Hematopoietic multipotent progenitor cell treated with erythropoietin and hydrocortisone succinate and interleukin-3 and kit ligand, for 8 days (in vitro differentiated cells): ENCODE measurements around the gene CTNNB1.
"Not testable (repeated sequence)": the region's sequence is repeated elsewhere in the genome, so short reads cannot be mapped to it uniquely, and the experiment has no call there.

Experiments used
- DNase-seq: peaks from one replicate; pipeline ENCODE4 v3.0.0-alpha.2; 2015

Gene CTNNB1

GRCh38 chr3:41259449-41260062, 60.3 kb downstream of the CTNNB1 start:
- DNase-seq: no peak

DNA sequence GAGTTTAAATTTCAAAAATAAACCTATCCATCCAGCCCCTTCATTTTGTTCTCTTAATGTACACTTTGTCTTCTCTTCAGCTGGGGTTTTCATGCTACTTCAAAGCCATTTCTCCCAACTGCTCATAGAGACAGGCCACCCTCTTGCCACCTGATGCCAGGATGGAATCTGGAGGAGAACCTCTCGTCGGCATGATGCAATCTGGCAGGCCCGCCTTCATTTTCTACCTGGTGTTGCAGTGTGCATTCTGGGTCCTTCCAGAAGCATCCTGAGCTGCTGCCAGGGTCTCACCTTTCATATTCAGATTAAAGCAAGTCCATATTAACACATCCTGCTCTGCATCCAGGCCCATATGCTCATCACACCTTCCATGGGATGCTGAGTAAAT, 60.8 kb downstream of the CTNNB1 start:
- DNase-seq: no peak

DNA sequence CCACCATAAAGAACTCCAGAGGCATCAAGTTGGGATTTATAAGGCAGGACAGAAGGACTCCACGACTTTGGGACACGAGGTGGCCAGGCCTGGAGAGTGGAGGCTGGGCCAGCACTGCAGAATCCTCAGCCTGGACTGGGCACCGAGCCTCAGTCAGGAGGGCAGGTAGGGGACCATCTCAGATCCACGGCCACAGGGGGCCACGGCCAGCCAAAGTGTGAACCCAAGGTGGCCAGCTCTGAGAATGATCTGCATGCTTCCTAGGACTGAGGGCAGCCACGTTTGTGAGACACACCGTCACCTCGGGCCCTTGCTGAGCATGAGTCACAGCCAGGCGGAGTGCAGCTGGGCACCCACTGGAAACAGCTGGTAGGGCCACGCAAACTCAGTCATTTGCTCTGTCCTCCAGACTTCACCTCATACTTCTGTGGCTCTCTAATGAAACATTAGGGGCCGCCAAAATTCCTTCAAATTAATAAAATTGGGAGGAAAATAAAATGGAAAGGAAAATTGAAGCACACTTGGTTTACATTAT, 65.8 kb downstream of the CTNNB1 start:
- no peak for DNase-seq

DNA sequence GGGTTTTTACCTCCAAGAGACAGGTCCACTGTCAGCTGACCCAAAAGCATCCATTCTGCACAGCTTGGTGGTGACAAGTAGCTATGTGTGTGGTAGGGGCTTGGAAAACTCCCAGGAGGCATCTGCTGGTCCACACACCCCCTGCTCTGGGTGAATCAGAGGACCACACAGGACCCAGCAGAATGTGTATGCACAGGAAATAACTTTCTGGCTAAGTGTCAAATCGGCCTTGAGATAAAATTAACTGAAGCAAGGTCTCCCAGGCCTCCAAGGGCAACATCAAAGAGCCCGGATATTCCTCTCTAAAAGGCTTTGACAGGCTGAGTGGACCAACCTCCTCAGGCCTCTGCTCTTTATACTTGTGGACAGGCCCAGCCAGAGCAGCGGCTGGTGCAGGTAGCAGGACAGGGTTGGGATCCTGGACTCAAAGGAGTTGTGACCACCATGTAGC, 66.5 kb downstream of the CTNNB1 start:
- DNase-seq: no peak

DNA sequence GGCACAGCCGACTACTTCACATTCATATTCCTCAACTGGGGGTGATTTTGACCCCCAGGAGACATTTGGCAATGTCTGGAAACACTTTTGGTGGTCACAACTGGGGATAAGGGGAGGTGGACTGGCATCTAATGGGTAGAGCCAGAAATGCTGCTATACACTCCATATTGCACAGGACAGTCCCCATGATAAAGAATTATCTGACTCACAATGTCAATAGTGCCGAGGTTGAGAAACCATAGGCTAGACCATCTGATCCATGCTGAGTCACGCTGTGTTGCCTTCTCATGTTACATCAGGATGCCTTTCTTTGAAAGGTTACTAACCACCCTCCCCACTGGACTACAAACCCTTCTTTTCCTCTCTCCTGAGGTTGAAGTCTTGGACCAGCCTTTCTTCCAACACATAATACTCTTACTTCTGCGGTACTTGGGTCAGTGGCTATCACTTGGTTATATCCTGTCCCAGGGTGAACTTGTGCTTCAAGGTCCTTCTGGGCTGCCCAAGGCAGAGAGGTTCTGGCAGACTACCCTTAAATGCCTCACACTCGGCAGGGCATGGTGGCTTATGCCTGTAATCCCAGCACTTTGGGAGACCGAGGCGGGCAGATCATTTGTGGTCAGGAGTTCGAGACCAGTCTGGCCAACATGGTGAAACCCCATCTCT, 68.8 kb downstream of the CTNNB1 start:
- DNase-seq: no peak

GRCh38 chr3:41272667-41273066, 73.4 kb downstream of the CTNNB1 start:
- no peak for DNase-seq

- DNase-seq: no peak
These were observed 75.8 kb downstream of the CTNNB1 start for GRCh38 chr3:41274944-41275668.

DNA sequence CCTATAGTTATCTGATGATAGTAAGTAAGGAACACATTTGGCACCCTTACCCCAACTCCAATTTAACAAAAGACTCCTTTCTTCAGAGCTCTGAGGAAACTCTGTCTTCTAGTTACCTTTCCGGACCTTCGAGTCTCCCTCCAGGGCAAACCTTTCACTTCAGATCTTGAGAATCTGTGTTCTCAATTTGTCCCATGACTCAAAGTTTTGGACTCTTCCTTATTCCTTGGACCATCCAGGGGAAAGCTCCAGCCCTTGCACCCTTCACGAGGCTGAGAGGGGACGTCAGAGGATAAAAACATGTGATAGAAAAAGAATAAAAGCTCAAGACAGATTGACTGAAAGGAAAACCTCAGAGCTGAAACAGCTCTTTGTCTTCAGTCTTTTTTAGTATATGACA, 76.9 kb downstream of the CTNNB1 start:
- no peak for DNase-seq

- no peak for DNase-seq
These were observed 78.6 kb downstream of the CTNNB1 start for GRCh38 chr3:41277790-41278465.

DNA sequence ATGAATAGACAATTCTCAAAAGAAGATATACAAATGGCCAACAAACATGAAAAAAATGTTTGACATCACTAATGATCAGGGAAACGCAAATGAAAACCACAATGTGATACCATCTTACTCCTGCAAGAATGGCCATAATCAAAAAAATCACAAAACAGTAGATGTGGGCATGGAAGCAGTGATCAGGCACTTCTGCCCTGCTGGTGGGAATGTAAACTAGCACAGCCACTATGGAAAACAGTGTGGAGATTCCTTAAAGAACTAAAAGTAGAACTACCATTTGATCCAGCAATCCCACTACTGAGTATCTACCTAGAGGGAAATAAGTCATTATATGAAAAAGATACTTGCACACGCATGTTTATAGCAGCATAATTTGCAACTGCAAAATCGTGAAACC, 85.6 kb downstream of the CTNNB1 start:
- not testable (repeated sequence) for DNase-seq

DNA sequence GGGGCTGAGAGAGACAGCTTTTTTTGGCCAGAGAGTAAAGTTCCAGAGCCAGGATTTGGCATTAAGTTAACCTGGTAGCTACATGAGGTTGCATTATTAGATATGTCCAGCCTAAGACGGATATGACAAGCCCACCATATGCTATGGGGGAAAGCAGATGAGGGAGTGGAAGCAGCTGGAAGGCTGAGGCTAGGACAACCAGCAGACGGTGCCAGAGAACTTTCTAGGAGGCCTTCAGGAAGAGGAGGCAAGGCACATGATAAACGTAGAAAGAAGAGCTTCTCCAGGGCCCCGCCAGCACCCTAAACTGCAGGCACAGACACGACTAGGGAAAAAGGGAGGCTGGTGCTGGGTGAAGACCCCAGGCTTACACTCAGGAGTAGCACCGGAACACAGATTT, 87.0 kb downstream of the CTNNB1 start:
- DNase-seq: no peak

GRCh38 chr3:41288785-41289184, 89.5 kb downstream of the CTNNB1 start:
- DNase-seq: no peak
